Ishikawa (cell line): ENCODE data around the gene SMTNL2.

Source experiments
- CEBPB ChIP-seq: IDR thresholded peaks from 2 replicates; pipeline ENCODE4 v1.6.1; 2012
- CREB1 ChIP-seq: IDR thresholded peaks from 2 replicates; pipeline ENCODE4 v1.6.1; 2012; ENCODE audit warnings: low read depth
- EGR1 ChIP-seq: IDR thresholded peaks from 2 replicates; pipeline ENCODE4 v1.6.1; 2012
- EP300 ChIP-seq: IDR thresholded peaks from 2 replicates; pipeline ENCODE4 v1.6.1; 2012; ENCODE audit warnings: borderline replicate concordance
- FOXM1 ChIP-seq: IDR thresholded peaks from 2 replicates; pipeline ENCODE4 v1.6.1; 2012; ENCODE audit warnings: low read depth, borderline replicate concordance
- MAX ChIP-seq: IDR thresholded peaks from 2 replicates; pipeline ENCODE4 v1.6.1; 2012
- NFIC ChIP-seq: IDR thresholded peaks from 2 replicates; pipeline ENCODE4 v1.6.1; 2012
- RAD21 ChIP-seq: IDR thresholded peaks from 2 replicates; pipeline ENCODE4 v1.6.1; 2012; ENCODE audit warnings: low read depth
- TAF1 ChIP-seq: IDR thresholded peaks from 2 replicates; pipeline ENCODE4 v1.6.1; 2012; ENCODE audit warnings: low read depth, mild to moderate bottlenecking
- TCF12 ChIP-seq: IDR thresholded peaks from 2 replicates; pipeline ENCODE4 v1.6.1; 2012; ENCODE audit warnings: low read depth
- TEAD4 ChIP-seq: IDR thresholded peaks from 2 replicates; pipeline ENCODE4 v1.6.1; 2012
- USF1 ChIP-seq: IDR thresholded peaks from 2 replicates; pipeline ENCODE4 v1.6.1; 2012
- YY1 ChIP-seq: IDR thresholded peaks from 2 replicates; pipeline ENCODE4 v1.6.1; 2012; ENCODE audit warnings: low read depth
- ZBTB7A ChIP-seq: IDR thresholded peaks from 2 replicates; pipeline ENCODE4 v1.6.1; 2012; ENCODE audit warnings: low read depth
- TF ChIP-seq, protein P1 (sequence below): IDR thresholded peaks from 2 replicates; pipeline ENCODE4 v1.6.1; 2012; ENCODE audit warnings: low read depth, mild to moderate bottlenecking

Gene SMTNL2

GRCh38 chr17:4588391-4588790, 4.1 kb downstream of the SMTNL2 start:
- TF ChIP-seq ZBTB7A (no peak), FOXM1 (no peak), USF1 (no peak), EGR1 (no peak), NFIC (no peak), CEBPB (no peak), RAD21 (no peak), YY1 (no peak), EP300 (no peak), CREB1 (no peak), TEAD4 (no peak), TAF1 (no peak), TCF12 (no peak), MAX (no peak)
- TF ChIP-seq, protein P1, sequence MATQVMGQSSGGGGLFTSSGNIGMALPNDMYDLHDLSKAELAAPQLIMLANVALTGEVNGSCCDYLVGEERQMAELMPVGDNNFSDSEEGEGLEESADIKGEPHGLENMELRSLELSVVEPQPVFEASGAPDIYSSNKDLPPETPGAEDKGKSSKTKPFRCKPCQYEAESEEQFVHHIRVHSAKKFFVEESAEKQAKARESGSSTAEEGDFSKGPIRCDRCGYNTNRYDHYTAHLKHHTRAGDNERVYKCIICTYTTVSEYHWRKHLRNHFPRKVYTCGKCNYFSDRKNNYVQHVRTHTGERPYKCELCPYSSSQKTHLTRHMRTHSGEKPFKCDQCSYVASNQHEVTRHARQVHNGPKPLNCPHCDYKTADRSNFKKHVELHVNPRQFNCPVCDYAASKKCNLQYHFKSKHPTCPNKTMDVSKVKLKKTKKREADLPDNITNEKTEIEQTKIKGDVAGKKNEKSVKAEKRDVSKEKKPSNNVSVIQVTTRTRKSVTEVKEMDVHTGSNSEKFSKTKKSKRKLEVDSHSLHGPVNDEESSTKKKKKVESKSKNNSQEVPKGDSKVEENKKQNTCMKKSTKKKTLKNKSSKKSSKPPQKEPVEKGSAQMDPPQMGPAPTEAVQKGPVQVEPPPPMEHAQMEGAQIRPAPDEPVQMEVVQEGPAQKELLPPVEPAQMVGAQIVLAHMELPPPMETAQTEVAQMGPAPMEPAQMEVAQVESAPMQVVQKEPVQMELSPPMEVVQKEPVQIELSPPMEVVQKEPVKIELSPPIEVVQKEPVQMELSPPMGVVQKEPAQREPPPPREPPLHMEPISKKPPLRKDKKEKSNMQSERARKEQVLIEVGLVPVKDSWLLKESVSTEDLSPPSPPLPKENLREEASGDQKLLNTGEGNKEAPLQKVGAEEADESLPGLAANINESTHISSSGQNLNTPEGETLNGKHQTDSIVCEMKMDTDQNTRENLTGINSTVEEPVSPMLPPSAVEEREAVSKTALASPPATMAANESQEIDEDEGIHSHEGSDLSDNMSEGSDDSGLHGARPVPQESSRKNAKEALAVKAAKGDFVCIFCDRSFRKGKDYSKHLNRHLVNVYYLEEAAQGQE, result no peak

- TF ChIP-seq TAF1, result no peak
- TF ChIP-seq FOXM1, result no peak
- TF ChIP-seq, protein P1, result no peak
- no peak for TF ChIP-seq NFIC
- TF ChIP-seq ZBTB7A, result no peak
- TF ChIP-seq CREB1, result no peak
- TF ChIP-seq TCF12, result no peak
These were observed 4.7 kb downstream of the SMTNL2 start for GRCh38 chr17:4588898-4589625.

GRCh38 chr17:4590981-4591453, 6.7 kb downstream of the SMTNL2 start:
- TF ChIP-seq CEBPB (no peak), EGR1 (no peak), TCF12 (no peak), RAD21 (no peak), MAX (no peak), FOXM1 (no peak), ZBTB7A (no peak), NFIC (no peak), USF1 (no peak), CREB1 (no peak)
- TF ChIP-seq, protein P1, result no peak

DNA sequence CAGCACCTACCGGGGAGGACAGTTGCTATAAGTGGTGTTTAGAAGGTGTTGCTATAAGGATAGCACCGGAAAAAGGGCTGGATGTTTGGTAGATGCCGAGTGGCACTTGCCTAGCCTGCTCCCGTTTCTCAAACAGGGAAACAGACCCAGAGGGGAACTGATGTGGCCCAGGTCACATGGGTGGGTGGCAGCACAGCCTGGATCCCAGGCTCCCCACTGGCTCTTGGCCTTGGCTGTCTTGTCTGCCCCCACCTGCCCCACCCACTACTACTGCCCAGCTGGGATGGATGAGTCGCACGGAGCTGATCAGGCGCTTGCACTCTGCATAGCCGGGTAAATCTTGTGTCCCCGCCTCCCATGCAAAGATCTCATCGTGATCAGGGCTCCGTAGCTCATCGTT, 7.2 kb downstream of the SMTNL2 start:
- TF ChIP-seq TAF1, result no peak
- no peak for TF ChIP-seq FOXM1
- TF ChIP-seq CREB1, result no peak
- TF ChIP-seq EGR1, result no peak
- no peak for TF ChIP-seq CEBPB
- no peak for TF ChIP-seq MAX
- no peak for TF ChIP-seq EP300
- no peak for TF ChIP-seq NFIC
- TF ChIP-seq RAD21, result no peak
- TF ChIP-seq ZBTB7A, result no peak
- TF ChIP-seq USF1, result no peak
- no peak for TF ChIP-seq TEAD4
- TF ChIP-seq, protein P1, result no peak
- no peak for TF ChIP-seq TCF12
- TF ChIP-seq YY1, result no peak
